Esophagus muscularis mucosa (tissue), 3 donors: Measurements from ENCODE around the gene UBTD1.

ENCODE experiments used
- CTCF ChIP-seq, 3 experiments: fragments of 200-600 bp in 2 of 3; fragments of 450-650 bp in 1 of 3; sonication (generic) in 2 of 3; IDR thresholded peaks; one replicate each; pipeline ENCODE4 v1.5.1; 2017 to 2019; ENCODE audit warnings: antibody characterized with exemption in 3 of 3, mild to moderate bottlenecking in 2 of 3, moderate library complexity in 1 of 3
- POLR2A ChIP-seq: fragments of 450-650 bp; IDR thresholded peaks from one replicate; pipeline ENCODE4 v1.6.1; 2017; ENCODE audit warnings: antibody characterized with exemption, moderate library complexity, mild to moderate bottlenecking, low read depth
- POLR2AphosphoS5 ChIP-seq, 2 donors: sonication (generic); formaldehyde crosslinking; IDR thresholded peaks; one replicate each; pipeline ENCODE4 v1.6.1; 2017; ENCODE audit warnings: antibody characterized with exemption in 2 of 2

- TF ChIP-seq CTCF (IDR thresholded peaks at IDR 0.05) (no peak), POLR2A (no peak), POLR2AphosphoS5 (IDR thresholded peaks at IDR 0.05) (no peak)
Measured at GRCh38 chr10:97462309-97462708, 36.4 kb upstream of the UBTD1 start.
